GM13977 (cell line): Measurements from ENCODE around the gene STIMATE.
A peak's percentile ranks its signal among the peaks of the same experiment; 100 is the strongest.

Source experiments
- DNase-seq: peaks from one replicate; pipeline ENCODE4 v3.0.0; 2012; ENCODE audit warnings: low spot score
- in situ Hi-C: fragments of 300-500 bp; cut with MboI; formaldehyde crosslinking; loops from one replicate; pipeline ENCODE4 v1.12.0; 2022; ENCODE audit warnings: low sequenced_read_pairs, low pct_unique_long_range_greater_than_20kb, mixed read lengths, inconsistent platforms; ENCODE audit not compliant: unreplicated experiment
- TF ChIP-seq, protein P1 (sequence below): IDR thresholded peaks from 2 replicates; pipeline ENCODE4 v1.5.1; 2012; ENCODE audit warnings: mild to moderate bottlenecking, control low read depth; ENCODE audit not compliant: insufficient read depth; ENCODE audit errors: extremely low read depth, missing control alignments

STIMATE gene

DNA sequence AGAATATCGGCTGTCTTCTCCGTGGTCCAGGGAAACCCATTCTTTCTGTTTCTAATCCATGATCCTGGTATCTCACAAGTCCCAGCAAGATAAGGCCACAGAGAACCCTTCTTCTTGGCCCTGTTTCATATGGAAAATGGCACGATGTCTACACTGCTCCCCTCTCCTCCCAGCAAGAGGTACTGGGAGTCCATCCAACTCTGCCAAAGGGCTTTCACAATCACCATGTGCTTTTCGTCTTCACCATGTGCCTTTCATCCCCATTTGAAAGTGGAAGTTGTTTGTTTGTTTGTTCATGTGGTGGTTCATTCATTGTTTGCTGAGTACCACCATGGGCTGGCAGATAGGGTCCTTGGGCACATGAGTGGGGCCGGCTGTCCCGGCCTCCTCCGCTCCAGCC is 97.3 kb downstream of the STIMATE start:
- in situ Hi-C loops: no loop called here
- TF ChIP-seq, protein P1, sequence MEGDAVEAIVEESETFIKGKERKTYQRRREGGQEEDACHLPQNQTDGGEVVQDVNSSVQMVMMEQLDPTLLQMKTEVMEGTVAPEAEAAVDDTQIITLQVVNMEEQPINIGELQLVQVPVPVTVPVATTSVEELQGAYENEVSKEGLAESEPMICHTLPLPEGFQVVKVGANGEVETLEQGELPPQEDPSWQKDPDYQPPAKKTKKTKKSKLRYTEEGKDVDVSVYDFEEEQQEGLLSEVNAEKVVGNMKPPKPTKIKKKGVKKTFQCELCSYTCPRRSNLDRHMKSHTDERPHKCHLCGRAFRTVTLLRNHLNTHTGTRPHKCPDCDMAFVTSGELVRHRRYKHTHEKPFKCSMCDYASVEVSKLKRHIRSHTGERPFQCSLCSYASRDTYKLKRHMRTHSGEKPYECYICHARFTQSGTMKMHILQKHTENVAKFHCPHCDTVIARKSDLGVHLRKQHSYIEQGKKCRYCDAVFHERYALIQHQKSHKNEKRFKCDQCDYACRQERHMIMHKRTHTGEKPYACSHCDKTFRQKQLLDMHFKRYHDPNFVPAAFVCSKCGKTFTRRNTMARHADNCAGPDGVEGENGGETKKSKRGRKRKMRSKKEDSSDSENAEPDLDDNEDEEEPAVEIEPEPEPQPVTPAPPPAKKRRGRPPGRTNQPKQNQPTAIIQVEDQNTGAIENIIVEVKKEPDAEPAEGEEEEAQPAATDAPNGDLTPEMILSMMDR: no peak
- no peak for DNase-seq

DNA sequence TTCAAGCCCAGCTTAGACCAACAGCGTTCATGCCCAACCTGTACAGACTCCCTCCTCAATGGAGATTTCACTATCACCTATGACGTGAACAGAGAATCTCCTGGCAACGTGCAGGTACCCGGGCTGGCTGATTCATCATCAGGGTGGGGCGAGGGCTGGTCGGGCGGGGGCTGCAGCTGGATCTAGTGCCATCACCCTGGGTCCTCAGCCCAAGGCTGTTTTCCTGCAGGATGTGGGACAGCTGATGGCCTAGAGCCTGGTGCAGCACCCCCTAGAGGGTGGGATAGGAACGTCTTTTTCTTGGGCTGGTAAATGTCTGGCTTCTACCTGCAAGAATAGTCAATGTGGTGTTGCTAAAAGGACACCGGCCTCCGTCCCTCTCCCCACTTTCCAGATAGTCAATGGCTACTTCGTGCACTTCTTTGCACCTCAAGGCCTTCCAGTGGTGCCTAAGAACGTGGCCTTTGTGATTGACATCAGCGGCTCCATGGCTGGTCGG is 98.3 kb downstream of the STIMATE start:
- in situ Hi-C loops: no loop called here
- TF ChIP-seq, protein P1: peak; percentile 68
- DNase-seq: peak; percentile 75

DNA sequence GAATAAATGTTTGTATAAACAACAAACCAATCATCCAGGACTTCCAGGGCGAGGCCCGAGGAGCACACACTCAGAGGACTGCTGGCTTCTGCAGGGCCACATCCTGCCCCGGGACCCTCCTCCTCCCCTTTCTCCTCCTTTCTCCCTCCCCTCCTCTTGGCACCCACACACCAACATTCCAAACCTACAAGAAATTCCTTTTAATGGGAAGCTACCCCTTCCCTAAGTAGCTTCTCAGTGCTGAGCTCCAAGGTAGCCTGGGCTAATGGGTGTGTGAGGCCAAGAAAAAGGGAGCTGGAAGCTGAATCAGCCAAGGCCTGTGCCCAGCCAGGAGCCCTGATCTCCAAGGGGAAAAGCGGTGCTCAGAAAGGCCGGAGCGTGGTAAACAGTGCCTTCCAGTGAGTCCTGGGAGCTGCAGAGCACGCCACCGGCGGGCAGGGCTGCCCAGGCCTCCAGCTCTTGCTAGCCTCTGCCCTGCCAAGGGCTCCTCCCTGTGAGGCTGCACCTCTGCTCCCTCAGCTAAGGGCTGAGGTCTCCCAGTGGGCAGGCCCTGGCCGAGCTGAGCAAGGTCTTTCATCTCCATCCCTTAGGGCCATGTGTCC is 98.9 kb downstream of the STIMATE start:
- no peak for DNase-seq
- in situ Hi-C loops: no loop called here
- TF ChIP-seq, protein P1: no peak

DNA sequence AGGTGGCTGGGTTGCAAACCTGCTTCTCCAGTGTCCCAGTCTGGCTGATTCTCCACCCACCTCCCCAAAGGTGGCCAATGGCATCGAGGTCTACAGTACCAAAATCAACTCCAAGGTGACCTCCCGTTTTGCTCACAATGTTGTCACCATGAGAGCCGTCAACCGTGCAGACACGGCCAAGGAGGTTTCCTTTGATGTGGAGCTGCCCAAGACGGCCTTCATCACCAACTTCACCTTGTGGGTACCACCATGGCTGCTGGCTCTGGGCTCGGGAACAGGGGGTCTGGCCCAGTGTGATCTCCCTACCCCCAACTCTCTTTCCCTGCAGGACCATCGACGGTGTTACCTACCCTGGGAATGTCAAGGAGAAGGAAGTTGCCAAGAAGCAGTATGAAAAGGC is 100.9 kb downstream of the STIMATE start:
- in situ Hi-C loops: no loop called here
- no peak for DNase-seq
- TF ChIP-seq, protein P1: no peak

DNA sequence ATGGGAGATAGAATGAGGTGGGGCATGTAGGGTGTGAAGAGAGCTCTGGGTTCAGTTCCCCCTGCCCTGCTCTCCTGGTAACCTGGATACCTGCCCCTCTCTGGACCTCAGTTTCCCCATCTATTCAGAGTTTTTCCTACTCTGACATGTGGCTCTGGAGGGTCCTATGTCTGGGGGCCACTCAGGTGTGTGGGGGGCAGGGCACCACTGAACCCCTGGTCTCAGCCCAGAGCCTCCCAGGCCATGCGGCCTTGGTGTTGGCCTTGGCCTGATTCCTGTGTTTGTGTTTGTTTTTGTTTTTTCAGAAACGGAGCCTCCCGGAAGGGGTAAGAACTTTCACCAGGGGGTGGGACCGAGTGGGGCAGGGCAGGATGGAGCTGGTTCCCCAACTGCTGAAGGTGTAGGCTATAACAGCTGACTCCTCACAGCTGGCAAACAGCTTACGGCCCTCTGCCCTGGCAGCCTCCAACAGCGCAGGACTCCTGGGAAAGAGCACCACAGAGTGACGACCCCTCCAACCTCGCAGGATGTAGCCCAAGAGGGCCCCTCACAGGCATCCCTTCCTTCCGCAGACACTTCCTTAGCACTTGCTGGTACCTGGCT is 101.9 kb downstream of the STIMATE start:
- DNase-seq: no peak
- TF ChIP-seq, protein P1: no peak
- in situ Hi-C loops: no loop called here

DNA sequence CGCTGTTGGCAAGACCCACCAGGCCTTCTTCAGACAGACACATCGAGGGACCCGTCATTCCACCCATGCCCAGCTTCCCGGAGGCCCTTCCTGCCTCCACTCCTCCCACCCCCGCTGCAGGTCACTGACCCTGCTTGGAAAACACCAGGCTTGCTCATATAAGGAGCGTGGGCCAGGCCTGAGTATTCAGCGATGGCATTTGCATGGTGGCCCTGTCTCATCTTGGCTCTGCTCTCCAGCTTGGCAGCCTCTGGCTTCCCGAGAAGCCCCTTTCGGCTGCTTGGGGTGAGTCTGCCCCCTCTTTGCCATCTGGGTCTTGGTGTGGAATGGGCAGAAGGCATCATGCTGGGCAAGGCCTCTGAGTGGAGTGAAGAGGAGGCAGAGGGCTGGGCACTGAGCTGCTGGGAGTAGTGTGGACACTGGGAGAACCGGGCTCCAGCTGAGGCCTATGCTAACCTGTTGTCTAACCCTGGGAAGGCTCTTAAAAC is 102.7 kb downstream of the STIMATE start, which contains the start of gene ITIH3:
TSS of gene ITIH3 (plus strand) at position 185 of the 488 bp plus-strand sequence. CDS start at position 193, 8 bp downstream.
- no peak for DNase-seq
- TF ChIP-seq, protein P1: no peak

More for the DNA sequence above, 102.7 kb downstream of the STIMATE start, which contains the start of gene ITIH3:
- in situ Hi-C loops: no loop called here
